ENCODE measurements around the gene C3orf80.
"Not testable (repeated sequence)": the region's sequence is repeated elsewhere in the genome, so short reads cannot be mapped to it uniquely, and the experiment has no call there.

The C3orf80 gene

DNA sequence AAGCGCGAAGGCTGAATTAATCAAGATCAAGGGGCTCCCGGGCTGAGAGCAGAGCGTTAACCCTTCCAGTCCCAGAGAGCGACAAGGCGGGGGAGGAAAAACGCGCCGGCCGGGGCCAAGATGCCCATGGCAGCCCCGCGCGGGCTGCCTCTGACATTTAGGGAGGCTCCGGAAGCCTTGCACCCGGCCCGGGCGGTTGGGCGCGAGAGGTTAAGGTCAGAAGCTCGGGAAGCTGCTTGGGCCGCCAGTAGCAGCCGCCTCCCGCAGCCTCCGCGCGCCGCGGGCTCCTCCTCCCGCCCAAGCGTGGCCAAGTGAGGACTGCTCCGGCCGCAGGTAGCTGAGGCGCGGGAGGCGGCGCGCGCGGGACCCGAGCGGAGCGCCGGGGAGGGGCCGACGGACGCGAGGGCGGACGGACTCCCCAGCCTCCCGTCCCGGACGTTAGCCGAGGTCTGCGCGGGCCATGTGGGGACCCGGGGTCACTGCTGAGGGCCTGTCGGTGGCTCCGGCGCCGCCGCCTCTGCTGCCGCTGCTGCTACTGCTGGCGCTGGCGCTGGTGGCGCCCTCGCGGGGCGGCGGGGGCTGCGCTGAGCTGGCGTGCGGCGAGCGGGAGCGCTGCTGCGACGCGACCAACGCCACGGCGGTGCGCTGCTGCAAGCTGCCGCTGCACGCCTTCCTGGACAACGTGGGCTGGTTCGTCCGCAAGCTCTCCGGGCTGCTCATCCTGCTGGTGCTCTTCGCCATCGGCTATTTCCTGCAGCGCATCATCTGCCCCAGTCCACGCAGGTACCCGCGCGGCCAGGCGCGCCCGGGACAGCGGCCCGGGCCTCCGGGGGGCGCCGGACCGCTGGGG lies at the start of gene C3orf80:
C3orf80 (plus strand) TSS at position 247 of the 850 bp plus-strand sequence; CDS start at position 461, 214 bp downstream.
- DNase-seq (ENCODE audit: low spot score) = peak; percentile 24

GRCh38 chr3:160176923-160177322 lies 48.3 kb upstream of the C3orf80 start:
- DNase-seq (ENCODE audit: low spot score) = no peak

DNA sequence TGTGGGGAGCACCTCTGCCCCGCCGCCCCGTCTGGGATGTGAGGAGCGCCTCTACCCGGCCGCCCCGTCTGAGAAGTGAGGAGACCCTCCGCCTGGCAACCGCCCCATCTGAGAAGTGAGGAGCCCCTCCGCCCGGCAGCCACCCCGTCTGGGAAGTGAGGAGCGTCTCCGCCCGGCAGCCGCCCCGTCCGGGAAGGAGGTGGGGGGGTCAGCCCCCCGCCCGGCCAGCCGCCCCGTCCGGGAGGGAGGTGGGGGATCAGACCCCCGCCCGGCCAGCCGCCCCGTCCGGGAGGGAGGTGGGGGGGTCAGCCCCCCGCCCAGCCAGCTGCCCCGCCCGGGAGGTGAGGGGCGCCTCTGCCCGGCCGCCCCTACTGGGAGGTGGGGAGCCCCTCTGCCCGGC lies 46.6 kb upstream of the C3orf80 start:
- DNase-seq (ENCODE audit: low spot score) = not testable (repeated sequence)

- not testable (repeated sequence) for DNase-seq (ENCODE audit: low spot score)
Observed at GRCh38 chr3:160179403-160179802, 45.8 kb upstream of the C3orf80 start.

GRCh38 chr3:160179906-160180305 lies 45.3 kb upstream of the C3orf80 start:
- no peak for DNase-seq (ENCODE audit: low spot score)

DNA sequence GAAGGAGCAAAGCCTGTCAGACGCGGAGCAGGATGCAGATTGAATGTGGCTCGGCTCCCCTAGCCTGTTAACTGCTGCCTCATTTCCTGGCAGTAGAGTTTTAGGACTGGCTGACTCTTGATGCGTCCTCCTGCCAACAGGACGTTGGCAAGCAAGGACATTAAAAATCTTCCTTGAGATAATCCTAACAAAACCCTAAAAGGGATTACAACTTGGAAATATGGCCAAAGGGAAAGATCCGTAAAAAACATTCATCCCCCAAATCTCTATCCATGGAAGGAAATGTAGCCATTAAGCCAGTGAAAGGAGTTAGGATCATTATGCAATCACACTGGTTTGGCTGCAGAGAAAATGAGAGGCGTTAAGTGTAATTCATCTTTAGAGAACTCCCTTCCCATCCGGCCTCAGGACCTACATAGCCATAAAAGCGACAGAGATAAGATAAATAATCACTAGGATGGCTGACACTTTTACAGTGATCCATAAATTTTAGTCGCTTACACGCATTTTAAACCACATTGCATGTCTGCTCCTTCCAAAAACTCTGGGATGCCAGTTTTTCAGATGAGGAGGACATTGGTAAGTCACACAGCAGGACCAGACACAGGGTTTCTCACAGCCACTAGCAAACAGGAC lies 44.5 kb upstream of the C3orf80 start:
- DNase-seq (ENCODE audit: low spot score) = no peak

- peak; percentile 3 for DNase-seq (ENCODE audit: low spot score)
Observed at GRCh38 chr3:160183345-160184076, 41.7 kb upstream of the C3orf80 start.

DNA sequence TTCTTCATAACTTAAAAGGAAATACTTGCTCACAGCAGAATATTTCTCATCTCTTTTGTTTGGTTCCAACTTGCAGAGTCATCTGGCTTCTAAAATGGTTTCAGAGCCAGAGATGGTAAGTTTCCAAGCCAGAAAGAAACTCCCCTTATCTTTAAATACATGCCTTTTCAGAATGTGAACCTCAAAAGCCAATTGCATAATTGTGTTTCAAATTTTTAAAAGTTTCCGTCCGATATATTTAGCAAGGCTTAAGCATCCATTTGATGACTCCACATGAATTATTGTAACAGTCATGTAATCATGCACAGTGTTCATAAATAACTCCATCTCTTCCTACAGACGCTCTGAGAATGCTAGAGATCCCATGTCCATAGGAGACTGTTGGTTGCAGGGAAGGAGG lies 40.6 kb upstream of the C3orf80 start:
- DNase-seq (ENCODE audit: low spot score) = no peak

DNA sequence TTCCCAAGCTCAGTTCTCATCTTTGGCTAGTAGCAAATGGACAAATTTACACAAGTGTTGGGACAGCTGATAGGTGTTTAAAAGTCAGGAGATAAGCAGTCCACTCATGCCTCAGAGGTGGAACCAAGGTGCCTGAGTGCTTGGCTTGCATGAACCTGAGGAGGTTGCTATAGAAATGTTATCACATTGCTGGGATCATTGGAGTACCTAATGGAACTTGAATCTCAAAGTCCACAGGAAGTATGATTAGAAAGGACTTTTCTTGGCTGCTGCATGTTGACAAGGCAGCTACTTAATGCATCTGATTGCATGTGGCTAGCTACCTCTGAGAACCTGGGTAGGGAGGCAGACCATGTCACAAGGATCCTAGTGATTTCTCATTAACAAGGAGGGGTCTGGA lies 39.5 kb upstream of the C3orf80 start:
- DNase-seq (ENCODE audit: low spot score) = no peak

GRCh38 chr3:160187288-160187687 lies 37.9 kb upstream of the C3orf80 start:
- no peak for DNase-seq (ENCODE audit: low spot score)

- no peak for DNase-seq (ENCODE audit: low spot score)
Observed at GRCh38 chr3:160192310-160193029, 32.8 kb upstream of the C3orf80 start.

DNA sequence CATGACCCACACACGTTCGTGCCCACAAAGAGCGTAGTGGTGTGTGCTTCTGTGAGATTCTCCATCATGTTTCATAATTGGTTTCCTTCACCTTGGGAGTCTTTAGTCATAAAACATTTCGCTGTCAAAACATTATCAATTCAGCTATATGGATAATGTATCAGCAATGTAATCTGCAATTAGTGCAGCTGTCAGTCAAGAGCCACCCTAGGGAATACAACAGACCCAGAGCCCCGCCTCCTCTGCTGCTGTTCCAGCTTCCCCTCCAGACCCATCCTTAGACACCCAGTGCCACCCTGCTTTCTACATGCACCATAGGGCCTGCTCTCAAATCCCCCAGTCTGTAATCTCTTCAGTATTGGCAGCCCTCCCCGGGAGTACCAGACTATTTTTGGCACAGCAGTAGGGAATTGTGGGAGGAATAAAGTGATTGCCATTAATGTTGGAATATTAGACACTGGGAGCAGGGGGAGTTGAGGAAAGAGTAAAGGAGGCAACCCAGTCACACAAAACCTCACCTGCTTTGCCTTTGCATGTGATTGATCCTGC lies 31.5 kb upstream of the C3orf80 start:
- no peak for DNase-seq (ENCODE audit: low spot score)

DNA sequence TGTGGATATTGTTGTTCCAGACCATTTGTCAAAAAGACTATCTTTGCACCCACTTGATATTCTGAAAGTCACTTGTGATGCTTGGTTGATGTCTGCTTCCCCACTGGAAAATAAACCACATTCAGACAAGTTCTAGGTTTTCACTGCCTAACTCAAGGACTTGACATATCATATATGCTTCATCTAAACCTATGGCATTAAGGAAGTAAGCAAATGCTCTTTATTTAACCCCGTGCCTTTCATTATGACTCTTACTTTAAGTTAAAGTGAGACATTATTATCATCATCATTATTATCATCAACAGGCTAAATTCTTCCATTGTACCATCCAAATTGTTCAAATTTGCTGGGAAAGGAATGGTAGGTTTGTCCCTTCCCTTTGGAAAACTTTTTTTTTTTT lies 30.8 kb upstream of the C3orf80 start:
- no peak for DNase-seq (ENCODE audit: low spot score)

DNA sequence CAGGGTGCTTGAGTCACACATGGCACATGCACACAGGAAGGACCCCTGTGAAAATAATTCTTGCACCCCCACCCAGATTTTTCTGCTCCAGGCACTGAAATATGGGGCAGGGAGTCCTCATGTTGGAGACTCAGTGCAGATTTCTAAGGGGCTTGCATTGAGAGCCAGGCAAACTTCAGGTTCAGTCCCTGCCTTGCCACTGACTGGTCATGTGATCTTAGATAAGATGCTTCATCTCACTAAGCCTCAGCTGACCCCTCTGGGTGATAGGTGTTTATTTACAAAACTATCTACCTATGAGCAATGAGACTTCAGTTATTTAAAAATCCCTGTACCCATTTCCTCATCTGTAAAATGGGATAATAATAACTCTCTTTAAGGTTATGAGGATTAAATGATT lies 30.1 kb upstream of the C3orf80 start:
- no peak for DNase-seq (ENCODE audit: low spot score)

DNA sequence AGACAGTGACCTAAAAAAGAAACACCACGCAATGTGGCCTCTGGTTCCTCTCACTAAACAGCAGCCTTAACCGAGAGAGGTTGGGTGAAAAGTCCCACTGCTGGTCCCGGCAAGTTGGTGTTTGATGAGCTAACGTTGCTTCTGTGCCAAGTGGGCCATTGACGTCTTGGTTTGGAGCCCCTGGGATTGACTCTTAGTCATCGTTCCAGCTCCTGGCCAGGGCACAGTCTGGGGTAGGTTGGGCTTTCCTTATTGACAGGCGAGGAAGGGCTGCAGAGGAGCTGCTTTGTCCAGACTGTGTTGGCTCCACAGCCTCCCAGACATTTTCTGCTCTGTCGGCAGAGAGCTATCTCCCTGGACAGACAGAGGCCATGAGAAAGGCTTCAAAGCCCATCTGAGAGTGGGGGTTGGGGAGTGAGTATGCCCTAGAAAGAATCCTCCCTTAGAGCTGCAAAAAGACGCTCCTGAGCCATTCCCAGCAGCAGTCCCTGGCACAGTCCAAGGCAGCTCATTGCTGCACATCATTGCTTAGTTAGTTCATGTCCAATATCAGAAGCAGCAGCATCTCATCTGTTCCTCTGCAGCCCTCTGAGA lies 28.6 kb upstream of the C3orf80 start:
- no peak for DNase-seq (ENCODE audit: low spot score)

DNA sequence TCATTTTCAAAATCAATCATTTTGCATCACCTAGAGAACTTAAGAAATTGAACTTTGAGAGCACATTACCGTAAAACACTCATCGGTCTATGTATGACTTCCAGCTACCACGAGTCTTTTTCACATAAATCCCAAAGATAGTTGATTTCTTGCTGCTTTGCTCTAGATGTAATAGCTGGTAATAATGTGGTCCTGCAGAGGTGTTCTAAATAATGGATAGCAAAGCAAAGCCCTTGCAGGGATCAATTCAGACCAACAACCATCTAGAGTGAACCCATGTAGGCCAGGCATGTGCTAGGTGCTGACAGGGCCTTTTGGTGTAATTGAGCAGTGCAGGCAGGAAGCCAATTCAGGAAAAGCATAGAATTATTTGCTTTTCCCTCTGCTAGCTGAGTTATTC lies 26.1 kb upstream of the C3orf80 start:
- no peak for DNase-seq (ENCODE audit: low spot score)

DNA sequence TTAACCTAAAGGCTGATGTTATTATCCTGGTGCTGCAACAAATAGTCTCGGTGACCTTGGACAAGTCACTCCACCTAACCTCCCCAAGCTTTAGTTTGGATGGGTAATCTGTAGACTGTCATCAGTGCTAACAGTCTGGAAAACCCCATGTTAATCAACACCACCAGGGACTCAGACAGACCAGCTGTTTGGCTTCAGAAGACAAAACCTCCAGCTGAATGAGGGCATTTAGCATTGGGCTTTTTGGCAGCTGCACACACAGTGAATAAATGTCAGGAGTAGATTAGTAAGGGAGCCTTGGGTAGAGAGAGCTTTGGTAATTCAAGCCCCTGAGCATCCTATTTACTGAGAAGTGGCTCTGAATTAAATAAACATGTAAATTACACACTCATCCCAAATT lies 24.9 kb upstream of the C3orf80 start:
- DNase-seq (ENCODE audit: low spot score) = no peak

DNA sequence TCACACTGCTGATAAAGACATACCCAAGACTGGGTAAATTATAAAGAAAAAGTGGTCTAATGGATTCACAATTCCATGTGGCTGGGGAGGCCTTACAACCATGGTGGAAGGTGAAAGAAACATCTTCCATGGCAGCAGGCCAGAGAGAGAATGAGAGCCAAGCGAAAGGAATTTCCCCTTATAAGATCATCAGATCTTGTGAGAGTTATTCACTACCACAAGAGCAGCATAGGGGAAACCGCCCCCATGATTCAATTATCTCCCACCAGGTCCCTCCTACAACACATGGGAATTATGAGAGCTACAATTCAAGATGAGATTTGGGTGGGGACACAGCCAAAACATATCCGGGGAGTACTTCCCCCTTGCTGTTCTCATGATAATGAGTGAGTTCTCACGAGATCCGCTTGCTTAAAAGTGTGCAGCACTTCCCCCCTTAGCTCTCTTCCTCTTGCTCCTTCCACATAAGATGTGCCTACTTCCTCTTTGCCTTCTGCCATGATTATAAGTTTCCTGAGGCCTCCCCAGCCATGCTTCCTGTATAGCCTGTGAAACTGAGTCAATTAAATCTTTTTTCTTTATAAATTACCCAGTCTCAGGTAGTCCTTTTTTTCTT lies 20.7 kb upstream of the C3orf80 start:
- not testable (repeated sequence) for DNase-seq (ENCODE audit: low spot score)

DNA sequence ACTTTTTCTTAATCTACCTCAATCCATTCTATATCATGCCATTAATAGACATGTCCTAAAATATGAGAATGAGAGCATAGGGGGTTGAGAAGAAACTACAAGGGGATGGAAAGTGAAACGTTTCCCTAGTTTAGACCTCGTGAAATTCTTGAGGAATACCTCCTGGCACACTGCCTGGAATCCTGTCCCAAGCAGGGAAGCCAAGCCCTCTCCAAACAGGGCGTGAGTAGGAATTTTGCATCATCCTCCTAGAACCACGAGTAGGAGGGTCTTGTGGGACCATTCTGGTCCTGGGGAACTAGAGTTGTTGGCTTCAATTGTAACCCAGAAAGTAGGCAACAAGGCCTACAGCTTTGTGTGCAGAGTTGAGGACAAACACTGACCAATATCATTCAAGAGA lies 19.6 kb upstream of the C3orf80 start:
- DNase-seq (ENCODE audit: low spot score) = no peak

DNA sequence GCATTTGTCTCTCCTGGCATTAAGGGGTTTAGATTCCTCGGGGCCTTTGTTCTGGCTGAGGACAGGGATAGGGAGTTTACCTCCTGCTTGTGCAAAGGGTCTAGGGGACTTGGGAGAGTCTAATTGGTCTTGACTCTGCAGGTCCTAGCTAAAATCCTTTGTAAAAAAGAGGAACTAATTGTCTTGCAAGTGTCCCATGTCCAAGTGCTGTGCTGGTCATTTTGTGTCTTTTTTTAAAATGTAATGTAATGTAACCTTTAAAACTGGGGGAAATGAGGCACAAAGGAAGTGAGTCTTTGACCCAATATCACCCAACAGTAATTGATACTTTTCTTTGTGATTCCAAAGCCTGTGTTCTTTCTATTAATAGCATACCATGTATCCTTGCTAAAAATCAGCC lies 14.9 kb upstream of the C3orf80 start:
- no peak for DNase-seq (ENCODE audit: low spot score)

DNA sequence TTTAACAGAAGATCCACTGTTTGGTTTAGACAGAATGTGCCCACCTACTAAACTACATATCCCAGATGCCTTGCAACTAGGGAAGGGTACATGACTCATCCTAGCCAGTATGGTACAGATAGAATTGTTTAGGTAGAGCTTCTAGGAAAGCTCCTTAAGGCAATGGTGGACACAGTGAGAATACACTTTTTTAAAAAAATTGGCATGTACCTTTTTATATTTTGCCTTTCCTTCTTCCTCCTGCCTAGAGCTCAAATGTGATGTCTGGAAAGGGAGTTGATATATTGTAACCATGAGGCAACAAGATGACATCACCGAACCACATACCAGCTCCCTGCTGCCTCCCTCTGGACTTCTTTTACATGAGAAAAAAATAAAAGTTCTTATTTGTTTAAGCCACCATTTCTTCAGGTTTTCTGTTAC lies 14.4 kb upstream of the C3orf80 start:
- no peak for DNase-seq (ENCODE audit: low spot score)

Data from putamen (tissue), 1 donor.